Stimulated activated CD8-positive, alpha-beta memory T cell treated with anti-CD3 and anti-CD28 coated beads, Interleukin-12 subunit alpha, Interleukin-12 subunit beta, amount 100 ng/mL, for 4 hours (primary cell): Measurements from ENCODE around the gene RNU6-7.

Experiments used
- DNase-seq: peaks from one replicate; pipeline ENCODE4 v3.0.0-alpha.2; 2020; ENCODE audit warnings: low read depth

Gene RNU6-7

DNA sequence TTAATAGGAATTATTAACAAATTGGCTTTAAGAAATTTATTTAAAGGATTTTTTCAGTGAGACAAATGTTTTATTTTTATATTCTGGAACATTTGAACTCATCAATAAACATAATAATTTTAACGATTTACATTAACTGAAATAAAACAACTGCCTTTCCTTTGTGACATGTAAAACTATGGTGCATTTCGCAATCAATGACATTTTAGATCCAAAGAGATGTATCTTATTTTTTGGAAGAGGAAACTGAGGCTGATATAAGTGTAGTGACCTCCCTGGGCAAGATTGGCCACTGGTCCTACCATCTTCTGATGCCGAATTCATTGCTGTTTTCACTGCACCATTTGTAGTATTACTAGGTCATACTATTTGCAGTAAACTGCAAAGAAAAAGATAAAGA, 3.7 kb downstream of the RNU6-7 start:
- DNase-seq, result no peak

DNA sequence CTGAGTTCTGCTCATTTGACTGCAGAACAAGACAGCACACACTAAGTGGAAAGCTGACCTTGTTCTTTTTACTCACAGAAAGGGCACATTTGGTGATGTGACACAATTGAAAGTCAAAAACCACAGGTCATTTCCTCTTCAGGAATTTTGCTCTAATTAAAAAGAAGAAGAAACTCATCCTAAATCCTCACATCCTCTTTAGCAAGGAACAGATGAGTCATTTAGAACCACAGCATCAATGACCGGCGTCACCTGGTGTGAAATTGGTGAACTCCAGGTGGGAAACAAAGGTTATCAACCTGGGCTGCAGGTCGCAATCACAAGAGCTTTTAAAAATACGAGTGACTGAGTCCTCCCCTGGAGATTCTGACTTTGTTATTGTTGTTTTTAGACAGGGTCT, 4.1 kb downstream of the RNU6-7 start:
- no peak for DNase-seq

DNA sequence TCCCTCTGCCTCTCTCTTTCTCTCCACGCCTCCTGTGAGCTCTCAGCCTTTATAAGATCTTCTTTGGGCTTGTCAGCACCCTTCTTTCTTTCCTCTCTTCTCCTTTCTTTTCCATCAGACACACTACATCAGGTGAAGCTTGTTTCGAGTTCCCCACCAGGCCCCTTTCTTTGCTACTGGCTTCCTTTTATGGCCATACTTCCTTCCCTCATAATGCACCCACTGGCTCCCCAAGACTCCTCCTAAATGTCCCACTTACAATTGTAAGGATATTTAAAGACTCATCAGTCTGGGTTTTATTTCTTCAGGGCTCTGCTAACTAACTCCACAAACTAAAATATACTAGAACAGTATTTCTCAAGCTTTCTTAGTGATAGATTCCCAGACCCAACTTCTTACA, 4.7 kb downstream of the RNU6-7 start:
- no peak for DNase-seq

DNA sequence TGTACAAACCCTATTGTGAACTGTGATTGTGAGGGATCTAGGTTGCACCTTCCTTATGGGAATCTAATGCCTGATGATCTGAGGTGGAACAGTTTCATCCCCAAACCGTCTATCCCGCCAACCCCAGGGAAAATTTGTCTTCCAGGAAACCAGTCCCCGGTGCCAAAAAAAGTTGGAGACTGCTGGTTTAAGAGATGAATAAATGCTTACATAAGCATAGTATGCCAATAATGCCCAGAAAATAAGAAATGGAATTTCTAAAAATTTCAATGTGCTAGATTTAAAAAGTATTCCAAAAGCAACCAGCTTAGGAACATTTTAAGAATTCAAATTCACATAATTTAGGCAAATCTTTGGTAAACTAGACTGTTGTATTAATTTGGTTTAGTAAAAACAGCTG, 6.6 kb downstream of the RNU6-7 start:
- no peak for DNase-seq

DNA sequence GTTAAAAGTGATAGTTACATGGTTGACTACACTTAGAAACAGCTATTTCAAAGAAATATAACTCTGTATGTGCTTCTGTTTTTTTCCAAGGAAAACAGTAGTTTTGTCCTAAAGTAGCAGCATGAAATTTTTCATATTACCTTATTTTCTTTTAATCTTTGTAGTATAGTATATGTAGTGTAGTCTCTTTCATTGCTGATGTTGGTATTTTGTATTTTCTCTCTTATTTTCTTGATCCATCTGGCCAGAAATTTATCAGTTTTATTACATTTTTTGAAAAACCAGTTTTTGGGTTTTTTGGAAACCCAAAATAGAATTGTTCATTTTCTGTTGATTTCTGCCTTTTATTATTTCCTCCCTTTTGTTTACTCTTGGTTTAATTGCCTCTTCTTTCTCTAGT, 7.6 kb downstream of the RNU6-7 start:
- DNase-seq, result no peak

DNA sequence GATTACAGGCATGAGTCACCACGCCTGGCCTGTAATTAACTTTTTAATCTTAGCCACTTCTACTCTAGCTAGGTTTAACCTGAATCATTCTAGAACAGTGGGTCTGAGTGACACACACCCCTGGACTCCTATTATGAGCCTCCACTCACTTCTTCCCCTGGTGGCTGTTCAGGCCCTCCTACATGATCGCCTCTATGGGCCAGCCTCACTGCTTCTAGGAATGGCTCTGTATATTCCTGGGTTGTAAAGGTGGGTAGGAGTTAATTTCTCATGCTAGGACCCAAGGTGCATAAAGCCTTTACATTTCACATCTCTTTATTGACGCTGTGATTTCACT, 9.2 kb downstream of the RNU6-7 start:
- DNase-seq, result no peak

DNA sequence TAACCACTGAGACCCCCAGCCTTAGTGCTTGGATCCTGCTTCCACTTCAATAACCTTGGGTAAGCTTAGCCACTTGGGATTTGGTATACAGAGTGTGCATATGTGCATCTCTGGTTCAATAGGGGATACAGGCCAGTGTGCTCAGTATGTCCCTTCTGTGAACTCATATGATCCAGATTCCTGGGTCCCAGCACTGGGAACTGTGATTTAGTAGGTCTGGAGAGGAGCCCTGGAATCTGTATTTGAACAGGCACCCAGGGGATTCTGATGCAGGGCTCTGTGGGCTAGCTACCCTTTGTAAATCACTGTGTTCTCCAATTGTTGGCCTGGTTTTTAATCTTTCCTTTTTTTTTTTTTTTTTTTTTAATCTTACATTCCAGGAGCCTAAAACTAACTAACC, 11.0 kb downstream of the RNU6-7 start:
- DNase-seq, result no peak

DNA sequence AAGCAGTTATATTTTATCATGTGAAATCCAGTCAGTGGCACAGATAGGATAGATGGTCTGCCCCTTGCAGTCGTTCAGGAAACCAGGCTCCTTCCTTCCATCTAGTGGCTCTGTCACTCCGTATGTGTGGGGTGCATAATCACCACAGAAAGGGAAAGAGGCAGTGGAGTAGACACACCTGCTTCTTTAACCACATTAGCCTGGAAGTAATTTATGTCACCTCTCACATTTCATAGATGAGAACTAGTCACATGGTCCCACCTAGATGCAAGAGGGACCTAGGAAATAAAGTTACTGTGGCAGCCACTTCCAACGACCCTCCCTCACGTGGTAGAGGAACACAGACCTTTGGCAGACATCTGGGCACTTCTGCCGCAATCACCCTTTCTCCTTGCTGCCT, 15.5 kb downstream of the RNU6-7 start:
- no peak for DNase-seq

DNA sequence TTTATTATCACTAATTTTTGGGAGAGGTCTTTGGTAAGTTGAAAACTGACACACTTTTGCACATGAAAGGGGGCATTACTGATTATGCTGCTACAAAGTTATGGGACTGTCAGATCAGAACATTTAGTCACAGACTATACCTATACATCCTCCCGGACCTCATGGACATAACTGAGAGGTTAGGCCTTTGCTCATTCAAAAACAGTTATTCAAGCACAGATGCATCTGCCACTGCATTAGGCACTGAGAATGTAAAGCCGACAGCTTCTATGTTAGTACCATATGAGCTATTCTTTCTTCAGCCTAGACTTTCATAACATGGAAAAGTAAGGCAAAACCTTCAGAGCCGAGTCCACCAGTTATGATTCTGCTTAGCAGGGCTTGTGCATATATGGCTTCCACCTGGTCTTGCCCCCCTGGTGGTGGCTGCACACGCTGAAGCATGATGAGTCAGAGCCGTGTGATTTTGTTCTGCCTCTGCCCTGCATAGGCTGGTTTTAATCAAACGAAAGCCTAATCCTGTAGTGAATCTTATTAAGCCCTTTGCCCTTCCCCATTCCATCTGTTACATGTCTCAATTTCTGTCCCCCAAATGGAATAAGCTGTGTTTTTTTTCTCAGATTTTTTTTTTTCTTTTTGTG, 23.0 kb downstream of the RNU6-7 start:
- DNase-seq, result no peak

DNA sequence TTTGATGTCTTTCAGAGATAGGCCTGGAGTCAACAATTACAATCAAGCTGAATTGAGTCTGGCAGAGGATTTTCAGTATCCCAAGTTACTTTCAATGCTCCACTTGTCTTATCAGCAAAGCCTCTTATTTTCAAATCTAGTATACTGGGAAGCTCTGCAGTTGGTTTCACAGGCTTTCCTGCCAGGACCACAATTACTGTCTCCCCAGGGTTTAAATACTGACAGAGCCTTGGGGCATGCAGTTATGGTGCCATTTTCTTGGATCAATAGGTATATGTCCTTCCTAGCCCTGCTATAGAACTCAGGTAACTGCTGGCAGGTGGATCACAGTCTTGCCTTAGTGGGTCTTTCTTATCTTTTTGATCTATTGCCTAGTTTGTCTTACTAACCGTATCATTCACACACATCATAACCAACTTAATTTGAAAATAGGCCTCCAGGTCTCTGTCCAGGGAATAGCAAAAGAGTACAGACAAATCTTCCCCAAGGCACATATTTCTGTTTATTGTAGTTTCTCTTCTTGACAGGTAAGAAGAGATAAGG, 23.6 kb downstream of the RNU6-7 start:
- DNase-seq, result no peak

DNA sequence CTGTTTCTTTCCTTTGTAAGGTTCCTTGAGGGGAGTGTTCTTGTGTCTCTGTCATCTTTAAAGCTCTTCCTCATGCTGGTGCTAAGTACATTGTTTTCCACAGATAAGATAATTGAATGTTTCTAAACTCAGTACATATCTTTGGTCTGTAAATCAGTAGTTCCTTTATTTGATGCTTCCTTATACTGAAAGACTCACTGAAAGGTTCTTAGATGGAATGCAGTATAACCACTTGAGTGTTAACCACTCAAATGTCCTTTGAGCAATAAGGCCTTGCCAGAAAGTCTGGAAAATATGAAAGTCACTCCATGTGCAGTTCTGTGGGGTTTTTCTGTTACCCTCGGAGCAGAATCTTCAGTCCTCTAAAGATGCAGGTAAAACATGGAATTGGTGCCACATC, 24.2 kb downstream of the RNU6-7 start:
- no peak for DNase-seq

DNA sequence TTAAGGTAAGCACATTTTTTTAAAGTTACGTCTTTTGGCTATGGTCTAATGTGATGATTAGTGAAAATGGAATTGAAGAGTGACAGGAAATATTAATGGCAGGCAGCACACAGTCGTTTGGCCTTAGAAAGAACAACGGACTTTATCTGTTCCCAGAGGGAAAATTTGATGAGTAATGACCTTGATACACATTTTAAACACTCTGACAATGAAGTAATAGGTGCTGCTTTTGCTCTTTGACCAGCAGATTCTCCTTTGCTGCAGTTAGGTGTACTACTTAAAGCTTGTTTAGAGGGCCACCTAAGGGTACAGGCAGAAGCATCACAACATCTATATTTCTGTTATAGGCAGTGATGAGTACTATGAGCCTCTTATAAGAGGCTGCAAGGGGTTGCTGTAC, 28.3 kb downstream of the RNU6-7 start:
- DNase-seq, result no peak

DNA sequence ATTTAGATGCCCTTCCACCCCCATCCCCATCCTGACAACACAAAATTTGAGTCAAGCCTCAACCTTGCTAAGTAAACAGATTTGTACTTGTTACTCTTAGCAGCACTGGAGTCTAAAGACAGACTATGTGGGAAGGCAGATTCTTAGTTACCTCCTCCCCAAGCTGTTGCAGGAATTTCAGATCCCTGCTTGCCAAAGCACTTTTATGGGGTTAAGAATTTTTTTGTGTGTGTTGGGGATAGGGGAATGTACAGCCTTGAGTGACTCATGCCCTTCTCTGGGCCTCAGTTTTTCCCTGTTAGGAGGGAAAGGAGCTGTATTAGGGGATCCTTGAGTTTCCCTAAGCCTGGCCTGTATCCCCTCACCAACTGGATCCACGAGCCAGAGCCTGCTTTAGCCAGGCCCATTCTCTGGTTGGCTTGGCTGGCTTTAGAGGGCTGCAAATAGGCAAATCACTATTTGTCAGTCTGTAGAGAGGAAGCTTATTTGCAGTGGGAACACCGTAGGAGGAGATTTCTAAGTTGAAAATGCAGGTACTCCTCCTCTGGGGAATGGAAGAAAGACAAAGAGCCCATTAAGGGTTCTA, 28.9 kb downstream of the RNU6-7 start:
- DNase-seq, result no peak

DNA sequence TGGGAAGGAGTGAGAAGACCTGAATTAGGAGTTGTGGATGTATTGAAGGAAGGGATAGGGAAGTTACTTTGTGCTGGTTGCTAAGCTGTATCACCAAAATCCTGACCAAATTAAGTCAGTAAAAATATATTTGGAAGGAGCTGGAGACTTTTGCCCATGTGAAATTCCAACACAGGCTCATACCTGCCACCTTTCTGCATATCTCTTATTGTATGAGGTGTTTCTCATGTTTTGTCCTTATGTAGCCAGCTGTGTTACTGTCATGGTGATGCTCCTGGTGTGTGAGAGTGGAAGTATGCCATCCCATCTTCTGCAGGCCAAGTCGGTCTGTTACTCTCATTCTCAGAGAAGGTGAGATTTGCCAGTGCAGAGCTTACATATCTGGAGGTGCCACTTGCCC, 30.6 kb downstream of the RNU6-7 start:
- DNase-seq, result no peak

DNA sequence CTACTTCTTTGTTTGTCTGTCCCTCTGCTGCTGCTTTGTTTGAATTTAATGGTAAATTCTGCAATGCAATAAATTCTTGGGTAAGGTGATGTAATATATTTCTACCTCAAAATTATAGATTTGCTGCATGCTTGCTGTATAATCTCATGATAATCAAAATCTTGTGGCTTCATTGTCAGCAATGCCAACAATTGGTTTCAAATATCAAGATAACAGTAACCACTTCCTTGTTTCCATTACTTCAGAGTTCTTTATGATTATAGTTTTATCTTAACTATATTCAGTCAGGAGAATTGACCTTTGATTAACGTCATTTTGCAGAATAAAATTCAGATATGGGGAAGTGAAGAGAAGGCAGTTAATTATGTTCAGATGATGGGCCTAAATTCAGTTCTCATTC, 31.4 kb downstream of the RNU6-7 start:
- no peak for DNase-seq

DNA sequence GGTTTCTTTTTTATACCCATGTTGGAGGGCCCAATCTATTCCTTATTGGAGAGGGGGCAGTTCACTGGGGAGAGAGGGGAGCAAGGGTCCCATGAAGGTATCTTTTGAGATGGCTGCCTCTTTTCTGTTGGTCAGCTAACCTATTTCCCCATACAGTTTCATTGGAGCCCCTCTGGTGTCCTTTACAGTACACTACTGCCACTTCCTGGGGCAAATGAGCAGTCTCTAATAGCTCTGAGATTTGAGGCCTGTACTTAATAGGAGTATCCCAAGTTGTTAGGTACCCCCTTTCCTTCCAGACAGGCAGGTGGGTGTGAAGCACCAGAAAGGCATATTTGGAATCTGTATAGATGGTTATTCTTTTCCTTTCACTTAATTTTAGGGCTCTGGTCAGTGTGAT, 42.6 kb downstream of the RNU6-7 start:
- no peak for DNase-seq

DNA sequence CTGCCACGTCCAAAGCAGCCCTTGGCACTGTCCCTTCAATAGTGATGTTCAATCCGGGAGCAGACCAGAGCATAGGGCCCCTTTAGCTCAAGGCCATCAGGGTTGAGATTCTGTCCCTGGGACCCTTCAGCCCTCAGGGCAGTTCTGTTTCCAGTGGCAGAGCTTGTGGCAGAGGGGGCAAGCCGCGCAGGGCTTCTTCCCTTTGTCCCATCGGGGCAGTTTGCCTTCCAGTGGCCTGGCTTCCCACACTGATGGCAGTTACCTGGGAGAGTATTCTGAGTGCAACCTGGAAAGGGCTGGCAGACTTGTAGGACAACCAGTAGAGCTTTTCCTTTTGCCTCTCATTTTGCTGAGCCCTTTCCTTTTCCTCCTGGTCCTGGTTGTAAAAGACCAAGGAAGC, 44.9 kb downstream of the RNU6-7 start:
- DNase-seq, result no peak

DNA sequence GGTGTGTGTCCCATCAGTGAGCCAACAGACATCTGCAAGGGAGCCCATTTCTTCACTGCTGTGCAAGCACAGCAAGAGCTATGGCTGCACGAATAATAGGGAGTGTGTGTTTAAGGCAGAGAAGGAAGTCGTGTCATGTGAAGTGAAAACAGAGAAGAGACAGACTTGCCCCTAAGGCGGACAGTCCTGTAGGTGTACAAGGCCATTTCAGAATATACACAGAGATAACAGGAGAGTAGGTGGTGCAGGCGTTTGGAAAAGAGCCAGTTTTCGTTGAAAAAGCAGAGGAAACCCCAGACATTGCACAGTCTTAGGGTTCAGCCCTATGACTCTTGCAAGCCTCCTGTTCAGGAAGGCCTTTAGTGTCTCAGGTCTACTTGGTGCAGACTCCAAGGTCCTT, 47.5 kb downstream of the RNU6-7 start:
- no peak for DNase-seq

DNA sequence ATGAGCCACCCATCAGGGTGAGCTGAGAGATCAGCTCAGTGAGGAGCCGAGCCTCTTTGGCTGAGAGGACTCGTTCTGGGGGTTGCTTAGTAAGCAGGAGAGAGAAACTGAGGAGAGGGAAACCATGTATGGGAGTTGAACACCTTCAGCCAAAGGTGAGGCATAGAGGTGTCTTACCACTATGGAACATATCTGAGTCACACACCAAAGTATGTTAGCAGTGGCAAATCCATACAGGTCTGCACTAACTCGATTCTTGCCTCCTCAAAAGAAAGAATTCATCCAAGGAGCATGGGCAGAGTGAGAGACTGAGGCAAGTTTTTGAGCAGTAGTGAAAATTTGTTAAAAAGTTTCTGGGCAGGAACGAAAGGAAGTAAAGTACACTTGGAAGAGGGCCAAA, 47.9 kb downstream of the RNU6-7 start:
- DNase-seq, result no peak

DNA sequence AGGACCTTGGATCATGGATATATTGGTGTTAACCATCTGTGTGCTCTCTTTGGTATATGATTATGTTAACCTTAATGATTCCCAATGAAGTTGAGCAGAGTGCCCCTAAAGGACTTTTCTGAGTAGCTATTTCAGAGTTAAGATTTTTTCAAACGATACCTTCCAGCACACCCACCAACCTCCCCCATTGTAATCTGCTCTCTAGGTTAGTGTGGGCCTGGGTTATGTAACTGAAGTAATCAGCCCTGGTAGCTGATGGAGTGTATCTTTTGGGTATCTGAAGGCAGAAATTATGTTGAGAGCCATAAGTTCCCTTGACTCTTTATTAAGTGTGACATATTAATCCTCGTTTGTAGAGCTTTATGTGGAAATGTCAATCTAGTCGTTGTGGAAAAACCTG, 48.8 kb downstream of the RNU6-7 start:
- no peak for DNase-seq

DNA sequence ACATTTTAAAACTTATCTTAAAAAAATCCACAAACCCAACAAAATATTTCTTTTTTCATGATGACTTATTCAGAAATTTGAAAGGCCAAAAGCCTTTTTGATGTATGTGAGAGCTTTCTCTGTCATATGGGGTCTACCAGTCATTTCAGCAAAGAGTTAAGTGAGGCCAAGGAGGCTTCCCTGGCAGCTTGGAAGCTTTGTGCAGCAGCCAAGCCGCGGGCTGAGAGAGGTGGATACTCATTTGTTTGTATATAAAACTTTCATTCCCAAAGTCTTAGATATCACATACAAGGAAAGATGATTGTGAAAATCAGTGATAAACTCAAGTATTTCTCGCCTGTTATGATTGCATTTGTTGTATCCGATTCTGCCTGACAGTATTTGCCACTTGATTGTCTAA, 49.7 kb downstream of the RNU6-7 start:
- DNase-seq, result no peak
